Right atrium auricular region (tissue), 2 donors: ENCODE measurements around the gene TPBGL. TPM values are rescaled to one million over a fixed set of nuclear protein-coding genes. Genes with fewer than 3 reads are reported as not detected.

Experiments used
- DNase-seq: peaks from one replicate; pipeline ENCODE4 v3.0.0-alpha.2; 2019; ENCODE audit warnings: low spot score
- H3K27ac ChIP-seq, 2 donors: fragments of 200-600 bp; sonication (generic); 1 replicate in 1 of 2; 2 replicates in 1 of 2; pipeline ENCODE4 v1.5.1; 2016 to 2019
- H3K27me3 ChIP-seq, 2 donors: fragments of 200-600 bp; sonication (generic); one replicate each; pipeline versions ENCODE4 v1.5.1 to v1.6.0; 2017 to 2019
- H3K36me3 ChIP-seq: fragments of 200-600 bp; sonication (generic); one replicate; pipeline ENCODE4 v1.5.1; 2016
- H3K4me1 ChIP-seq, 2 donors: fragments of 200-600 bp; sonication (generic); one replicate each; pipeline versions ENCODE4 v1.5.1 to v1.6.0; 2017 to 2019
- H3K4me3 ChIP-seq, 2 donors: fragments of 200-600 bp; sonication (generic); 1 replicate in 1 of 2; 2 replicates in 1 of 2; pipeline ENCODE4 v1.5.1; 2017 to 2019; ENCODE audit warnings: mild to moderate bottlenecking in 1 of 2, moderate library complexity in 1 of 2
- H3K9me3 ChIP-seq, 2 donors: fragments of 200-600 bp; sonication (generic); one replicate each; pipeline ENCODE4 v1.5.1; 2019
- total RNA-seq, 2 donors: library from RNA; depleted of rRNA; stranded (reverse); fragments of >200 nt; gene quantifications; one replicate each; pipeline ENCODE4 v1.1.0, GENCODE V29; 2016
- TF ChIP-seq, protein P1 (sequence below), 2 donors: fragments of 200-600 bp; sonication (generic); IDR thresholded peaks; one replicate each; pipeline ENCODE4 v1.5.1; 2019; ENCODE audit warnings: antibody characterized with exemption in 2 of 2

The TPBGL gene
- total RNA-seq, 2 donors from 2014 or later: 0.12 to 0.15 TPM

DNA sequence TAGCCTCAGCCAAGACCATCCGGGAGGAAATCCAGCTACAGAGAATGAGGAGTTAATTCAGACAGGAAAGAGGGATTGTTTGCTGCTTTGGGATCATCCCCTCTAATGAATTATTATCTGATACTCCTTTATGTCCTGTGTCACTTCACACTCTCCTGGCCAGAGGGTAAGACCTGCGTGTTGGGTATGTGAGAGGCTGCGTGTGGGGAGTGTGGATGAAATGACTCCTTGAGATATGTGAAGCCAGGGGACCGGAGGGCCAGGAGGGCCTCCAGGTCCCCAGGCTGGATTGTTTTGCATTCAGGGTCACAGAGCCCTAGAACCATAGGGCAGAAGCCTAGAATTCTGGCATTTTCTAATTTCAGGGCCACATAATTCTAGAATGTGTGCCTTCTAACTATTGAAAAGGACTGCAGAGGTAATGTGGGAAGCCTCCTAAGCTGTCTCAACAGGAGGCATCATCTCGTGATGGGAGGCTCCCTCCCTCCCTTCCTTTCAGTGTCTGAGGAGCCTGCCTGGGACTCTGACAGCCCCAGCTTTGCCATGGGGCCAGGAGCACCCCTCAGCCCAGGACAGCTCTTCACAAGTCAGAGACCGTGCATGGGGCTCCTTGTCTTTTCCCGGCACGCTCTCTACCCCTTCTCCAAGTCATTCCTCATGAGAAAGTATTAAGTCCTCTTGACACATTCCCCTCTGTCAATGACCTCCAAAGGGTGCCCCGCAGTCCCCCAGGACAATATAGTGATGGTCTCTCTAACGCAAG lies 3.7 kb downstream of the TPBGL start:
- H3K36me3 ChIP-seq: no peaks in the 10 kb centered on the region
- H3K9me3 ChIP-seq: no peaks in the 10 kb centered on the region
- H3K27me3 ChIP-seq: peaks cover 3 to 19% of the 10 kb centered on the region in 2 donors
- peaks cover 0 to 21% of the 10 kb centered on the region in 2 donors for H3K4me1 ChIP-seq
- TF ChIP-seq, protein P1, sequence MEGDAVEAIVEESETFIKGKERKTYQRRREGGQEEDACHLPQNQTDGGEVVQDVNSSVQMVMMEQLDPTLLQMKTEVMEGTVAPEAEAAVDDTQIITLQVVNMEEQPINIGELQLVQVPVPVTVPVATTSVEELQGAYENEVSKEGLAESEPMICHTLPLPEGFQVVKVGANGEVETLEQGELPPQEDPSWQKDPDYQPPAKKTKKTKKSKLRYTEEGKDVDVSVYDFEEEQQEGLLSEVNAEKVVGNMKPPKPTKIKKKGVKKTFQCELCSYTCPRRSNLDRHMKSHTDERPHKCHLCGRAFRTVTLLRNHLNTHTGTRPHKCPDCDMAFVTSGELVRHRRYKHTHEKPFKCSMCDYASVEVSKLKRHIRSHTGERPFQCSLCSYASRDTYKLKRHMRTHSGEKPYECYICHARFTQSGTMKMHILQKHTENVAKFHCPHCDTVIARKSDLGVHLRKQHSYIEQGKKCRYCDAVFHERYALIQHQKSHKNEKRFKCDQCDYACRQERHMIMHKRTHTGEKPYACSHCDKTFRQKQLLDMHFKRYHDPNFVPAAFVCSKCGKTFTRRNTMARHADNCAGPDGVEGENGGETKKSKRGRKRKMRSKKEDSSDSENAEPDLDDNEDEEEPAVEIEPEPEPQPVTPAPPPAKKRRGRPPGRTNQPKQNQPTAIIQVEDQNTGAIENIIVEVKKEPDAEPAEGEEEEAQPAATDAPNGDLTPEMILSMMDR (IDR thresholded peaks at IDR 0.05): no peak
- H3K4me3 ChIP-seq: no peak overlapping the region
- DNase-seq: no peak
- H3K27ac ChIP-seq: no peak overlapping the region

DNA sequence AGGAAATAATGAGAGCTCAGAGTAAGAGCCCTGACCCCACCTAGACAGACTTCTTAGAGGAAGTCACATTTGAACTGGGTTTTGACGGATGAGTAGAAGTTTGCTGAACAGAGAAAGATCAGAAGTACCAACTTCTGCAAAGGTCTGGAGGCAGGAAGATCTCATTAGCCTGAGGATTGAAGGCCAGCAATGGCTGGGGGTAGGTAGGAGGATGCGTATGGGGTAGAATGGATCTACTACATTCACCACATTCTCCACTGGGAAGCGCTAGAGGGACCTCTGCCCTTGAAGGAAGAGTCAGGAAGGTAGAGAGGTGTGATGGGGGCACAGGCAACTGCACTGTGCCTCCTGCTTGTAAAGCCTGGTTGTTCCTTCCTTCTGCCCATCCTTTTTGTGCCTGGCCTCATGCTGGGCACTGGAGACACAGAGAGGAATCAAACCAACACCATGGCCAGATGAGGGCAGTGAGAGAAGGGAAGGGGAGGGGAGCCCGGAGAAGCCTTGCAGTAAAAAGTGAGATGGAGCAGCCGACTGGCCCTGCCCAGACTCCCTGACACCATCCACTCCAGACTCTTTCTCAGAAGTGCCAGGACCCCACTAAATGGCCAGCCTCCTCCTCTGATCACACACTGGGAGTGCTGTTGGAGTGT lies 4.9 kb downstream of the TPBGL start:
- DNase-seq: no peak
- Histone ChIP-seq H3K9me3 (no peaks in the 10 kb centered on the region), H3K27me3 (peaks cover 3 to 11% of the 10 kb centered on the region in 2 donors), H3K4me3 (no peak overlapping the region), H3K27ac (no peak overlapping the region), H3K36me3 (no peaks in the 10 kb centered on the region), H3K4me1 (peaks cover 0 to 16% of the 10 kb centered on the region in 2 donors)
- TF ChIP-seq, protein P1 (IDR thresholded peaks at IDR 0.05): no peak

DNA sequence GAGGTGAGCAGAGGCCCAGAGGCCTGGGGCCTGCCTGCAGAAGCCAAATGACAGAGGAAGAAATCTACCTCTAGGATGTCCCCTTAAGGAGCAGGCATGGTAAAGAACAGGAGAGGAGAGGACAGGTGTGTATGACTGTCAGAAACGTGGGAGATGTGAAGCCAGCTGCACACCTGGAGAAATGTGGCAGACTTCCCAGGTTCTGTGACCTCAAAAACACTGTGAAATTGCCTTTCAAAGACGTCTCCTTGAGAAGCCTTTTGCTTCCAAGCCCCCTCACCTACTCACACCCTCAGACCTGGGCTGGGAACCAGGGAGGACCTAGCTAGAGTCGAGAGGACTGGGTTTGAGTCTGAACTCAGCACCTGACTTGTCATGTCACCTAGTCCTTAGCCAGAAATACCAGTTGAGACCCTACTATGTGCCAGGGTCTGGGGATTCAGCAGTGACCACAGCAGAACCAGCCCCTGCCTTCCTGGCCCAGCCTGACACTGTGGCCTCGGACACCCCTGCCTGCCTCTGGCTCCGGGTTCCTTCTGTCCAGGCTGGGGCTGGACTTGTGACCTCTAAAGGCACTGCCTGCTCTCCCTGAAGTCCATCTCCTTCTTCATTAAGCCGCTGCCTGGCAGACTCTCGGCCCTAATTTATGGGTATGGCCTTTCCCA lies 5.6 kb downstream of the TPBGL start:
- TF ChIP-seq, protein P1 (IDR thresholded peaks at IDR 0.05): no peak
- Histone ChIP-seq H3K4me1 (peaks cover 0 to 10% of the 10 kb centered on the region in 2 donors), H3K36me3 (no peaks in the 10 kb centered on the region), H3K27me3 (peaks cover 3 to 9% of the 10 kb centered on the region in 2 donors), H3K27ac (no peak overlapping the region), H3K4me3 (no peak overlapping the region), H3K9me3 (no peaks in the 10 kb centered on the region)
- no peak for DNase-seq

DNA sequence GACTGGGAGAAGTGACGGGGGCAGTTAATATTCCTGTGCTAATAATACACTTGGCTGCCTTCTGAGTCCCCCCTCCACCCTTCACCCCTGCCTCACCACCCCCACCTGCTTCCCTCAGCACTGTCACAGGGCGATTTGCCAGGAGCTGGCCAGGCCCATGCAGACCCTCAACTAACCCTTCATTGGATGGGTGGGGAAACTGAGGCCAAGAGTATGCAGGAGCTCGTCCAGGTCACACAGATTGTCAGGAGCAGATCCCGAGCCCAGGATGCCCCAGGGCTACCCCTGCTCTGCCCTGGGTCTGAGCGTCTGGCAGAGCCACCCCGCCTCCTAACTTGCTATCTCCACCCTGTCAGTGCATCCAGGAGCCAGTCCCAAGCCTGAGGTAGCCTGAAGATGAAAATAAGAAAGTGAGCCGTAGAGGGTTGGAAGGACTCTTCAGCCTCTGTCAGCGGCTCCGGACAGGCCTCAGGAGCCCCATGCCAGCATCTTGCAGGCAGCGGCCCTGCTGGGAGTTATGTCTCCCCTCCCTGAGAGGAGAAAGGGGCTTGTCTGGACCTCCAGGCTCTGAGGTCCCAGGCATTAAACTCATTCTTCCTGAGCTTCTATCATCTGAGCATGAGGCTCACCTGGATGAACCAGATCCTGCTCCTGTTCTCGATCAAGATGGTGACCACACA lies 6.2 kb downstream of the TPBGL start:
- TF ChIP-seq, protein P1 (IDR thresholded peaks at IDR 0.05): no peak
- Histone ChIP-seq H3K36me3 (no peaks in the 10 kb centered on the region), H3K9me3 (no peaks in the 10 kb centered on the region), H3K4me3 (no peak overlapping the region), H3K27ac (no peak overlapping the region), H3K27me3 (peaks cover 3 to 9% of the 10 kb centered on the region in 2 donors), H3K4me1 (peaks cover 0 to 8% of the 10 kb centered on the region in 2 donors)
- DNase-seq: no peak

DNA sequence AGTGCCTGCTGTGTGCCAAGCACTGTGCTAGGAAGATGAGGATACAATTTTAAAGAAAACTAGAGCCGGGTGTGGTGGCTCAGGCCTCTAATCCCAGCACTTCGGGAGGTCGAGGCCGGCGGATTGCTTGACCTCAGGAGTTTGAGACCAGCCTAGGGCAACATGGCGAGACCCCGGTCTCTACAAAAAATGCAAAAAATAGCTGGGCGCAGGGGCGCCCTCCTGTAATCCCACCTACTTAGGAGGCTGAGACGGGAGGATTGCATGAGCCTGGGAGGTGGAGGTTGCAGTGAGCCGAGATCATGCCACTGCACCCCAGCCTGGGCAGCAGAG lies 8.3 kb downstream of the TPBGL start:
- Histone ChIP-seq H3K27ac (no peak overlapping the region), H3K4me1 (peaks cover 0 to 3% of the 10 kb centered on the region in 2 donors), H3K4me3 (no peak overlapping the region), H3K9me3 (peaks cover 0 to 14% of the 10 kb centered on the region in 2 donors), H3K27me3 (no peaks in the 10 kb centered on the region), H3K36me3 (no peaks in the 10 kb centered on the region)
- TF ChIP-seq, protein P1 (IDR thresholded peaks at IDR 0.05): peak in 1 of 2 donors; percentile 35
- no peak for DNase-seq
